GM21529 (cell line): ENCODE data around the gene MRGPRX2.

Source experiments
- ATAC-seq: cut with Tn5 transposase; IDR thresholded peaks from one replicate; pipeline ENCODE4 v1.9.1; 2021; ENCODE audit not compliant: unreplicated experiment

Gene MRGPRX2

DNA sequence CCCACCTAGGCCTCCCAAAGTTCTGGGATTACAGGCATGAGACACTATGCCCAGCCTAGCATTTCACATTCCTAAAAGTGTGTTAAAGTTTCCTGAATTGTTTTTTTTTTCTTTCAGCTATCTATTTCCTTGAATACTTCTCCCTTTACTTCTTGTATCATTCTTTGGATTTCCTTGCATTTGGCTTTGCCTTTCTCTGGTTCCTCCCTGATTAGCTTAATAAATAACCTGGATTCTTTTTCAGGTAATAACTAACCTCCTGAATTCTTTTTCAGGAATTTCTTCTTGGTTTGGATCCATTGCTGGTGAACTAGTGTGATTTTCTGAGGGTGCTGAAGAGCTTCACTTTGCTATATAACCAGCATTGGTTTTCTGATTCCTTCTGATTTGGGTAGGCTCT, 47.9 kb downstream of the MRGPRX2 start:
- ATAC-seq: no peak
